HG02678 (cell line): ENCODE results near the gene HTT-AS.
A peak's percentile ranks its signal among the peaks of the same experiment; 100 is the strongest.

Experiments
- ATAC-seq: cut with Tn5 transposase; IDR thresholded peaks from one replicate; pipeline ENCODE4 v1.9.1; 2021; ENCODE audit warnings: mild to moderate bottlenecking, moderate library complexity; ENCODE audit not compliant: unreplicated experiment

HTT-AS gene

DNA sequence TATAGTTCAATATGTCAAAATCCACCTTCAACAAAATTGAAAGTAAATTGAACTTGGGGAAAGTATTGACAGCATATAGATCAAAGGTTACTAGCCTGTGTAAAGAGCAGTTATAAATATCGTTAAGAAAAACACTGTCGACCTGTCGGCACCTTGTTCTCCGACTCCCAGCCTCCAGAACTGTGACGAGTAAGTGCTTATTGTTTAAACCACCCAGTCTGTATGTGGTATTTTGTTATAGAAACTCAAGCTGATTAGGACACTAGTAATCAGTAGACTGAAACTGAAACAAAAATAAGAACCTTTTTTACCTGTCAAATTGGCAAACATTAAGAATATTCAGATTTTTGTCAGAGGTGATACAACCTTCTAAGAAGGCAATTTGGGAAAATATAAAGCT lies 17.1 kb upstream of the HTT-AS start:
- ATAC-seq = no peak

DNA sequence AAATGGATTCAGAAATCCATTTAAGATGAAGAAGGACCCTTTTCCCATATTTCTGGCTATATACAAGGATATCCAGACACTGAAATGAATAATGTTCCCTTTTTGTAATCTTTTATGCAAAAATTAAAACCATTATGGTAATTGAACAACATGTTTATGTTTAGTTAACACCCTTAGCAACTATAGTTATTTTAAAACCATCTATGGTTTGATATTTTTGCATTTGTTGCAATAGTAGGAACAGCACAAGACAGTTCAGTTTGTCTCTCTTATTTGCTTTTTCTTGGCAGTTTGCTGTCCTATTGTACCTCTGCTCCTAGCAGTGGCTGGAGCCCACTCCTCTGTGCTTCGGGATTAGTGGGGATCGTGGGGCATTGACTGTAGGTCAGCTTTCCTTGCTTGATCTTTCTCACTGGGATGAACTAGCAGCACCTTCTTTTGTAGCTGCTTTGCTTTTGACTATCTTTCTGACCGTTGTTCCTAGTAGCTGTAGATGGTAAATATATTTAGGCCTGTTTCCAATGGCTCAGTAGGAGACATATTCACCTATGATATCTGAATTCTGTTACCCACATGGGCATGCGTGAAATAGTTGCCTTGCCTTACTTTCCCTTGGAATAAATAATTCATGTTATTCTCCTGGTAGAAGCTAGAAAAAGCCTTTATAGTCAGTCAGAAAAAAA lies 12.9 kb upstream of the HTT-AS start:
- ATAC-seq = no peak

DNA sequence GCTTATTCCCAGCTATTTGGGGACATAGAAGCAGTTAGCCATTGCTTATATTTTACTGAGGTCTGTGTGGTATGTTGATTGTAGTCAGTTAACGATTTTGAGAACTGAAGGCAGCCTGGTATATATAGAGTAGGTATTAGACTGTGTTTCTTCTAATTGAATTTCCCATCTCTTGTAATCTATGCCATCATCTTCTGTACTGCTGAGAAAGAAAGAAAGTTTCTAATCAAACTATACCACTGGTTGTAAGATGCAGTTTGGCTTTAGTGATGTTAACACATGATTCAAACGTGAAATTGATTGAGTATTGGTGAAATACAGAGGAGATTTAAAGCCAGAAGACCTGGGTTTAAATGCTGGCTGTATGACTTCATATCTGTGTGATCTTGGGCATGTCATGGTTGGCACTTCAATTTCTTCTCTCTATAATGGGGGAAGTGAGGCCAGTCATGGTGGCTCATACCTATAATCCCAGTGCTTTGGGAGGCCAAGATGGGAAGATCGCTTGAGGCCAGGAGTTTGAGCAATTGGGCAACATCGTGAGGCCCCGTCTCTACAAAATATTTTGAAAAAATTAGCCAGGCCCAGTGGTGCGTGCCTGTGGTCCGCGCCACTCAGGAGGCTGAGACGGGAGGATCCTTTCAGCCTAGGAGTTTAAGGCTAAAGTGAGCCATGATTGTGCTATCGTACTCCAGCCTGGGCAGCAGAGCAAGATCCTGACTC lies 11.8 kb upstream of the HTT-AS start:
- ATAC-seq = no peak

GRCh38 chr4:3083732-3084131 lies 9.4 kb upstream of the HTT-AS start:
- ATAC-seq = no peak

- no peak for ATAC-seq
These were observed 8.7 kb upstream of the HTT-AS start for GRCh38 chr4:3082925-3083515.

GRCh38 chr4:3079694-3080123 lies 5.4 kb upstream of the HTT-AS start:
- ATAC-seq = peak; percentile 40

DNA sequence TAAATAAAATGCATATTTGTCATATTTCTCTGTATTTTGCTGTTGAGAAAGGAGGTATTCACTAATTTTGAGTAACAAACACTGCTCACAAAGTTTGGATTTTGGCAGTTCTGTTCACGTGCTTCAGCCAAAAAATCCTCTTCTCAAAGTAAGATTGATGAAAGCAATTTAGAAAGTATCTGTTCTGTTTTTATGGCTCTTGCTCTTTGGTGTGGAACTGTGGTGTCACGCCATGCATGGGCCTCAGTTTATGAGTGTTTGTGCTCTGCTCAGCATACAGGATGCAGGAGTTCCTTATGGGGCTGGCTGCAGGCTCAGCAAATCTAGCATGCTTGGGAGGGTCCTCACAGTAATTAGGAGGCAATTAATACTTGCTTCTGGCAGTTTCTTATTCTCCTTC lies 3.5 kb upstream of the HTT-AS start:
- peak; percentile 28 for ATAC-seq

- no peak for ATAC-seq
These were observed 1.3 kb upstream of the HTT-AS start for GRCh38 chr4:3075652-3075981.

GRCh38 chr4:3074846-3075651 lies 711 bp upstream of the HTT-AS start:
- no peak for ATAC-seq

DNA sequence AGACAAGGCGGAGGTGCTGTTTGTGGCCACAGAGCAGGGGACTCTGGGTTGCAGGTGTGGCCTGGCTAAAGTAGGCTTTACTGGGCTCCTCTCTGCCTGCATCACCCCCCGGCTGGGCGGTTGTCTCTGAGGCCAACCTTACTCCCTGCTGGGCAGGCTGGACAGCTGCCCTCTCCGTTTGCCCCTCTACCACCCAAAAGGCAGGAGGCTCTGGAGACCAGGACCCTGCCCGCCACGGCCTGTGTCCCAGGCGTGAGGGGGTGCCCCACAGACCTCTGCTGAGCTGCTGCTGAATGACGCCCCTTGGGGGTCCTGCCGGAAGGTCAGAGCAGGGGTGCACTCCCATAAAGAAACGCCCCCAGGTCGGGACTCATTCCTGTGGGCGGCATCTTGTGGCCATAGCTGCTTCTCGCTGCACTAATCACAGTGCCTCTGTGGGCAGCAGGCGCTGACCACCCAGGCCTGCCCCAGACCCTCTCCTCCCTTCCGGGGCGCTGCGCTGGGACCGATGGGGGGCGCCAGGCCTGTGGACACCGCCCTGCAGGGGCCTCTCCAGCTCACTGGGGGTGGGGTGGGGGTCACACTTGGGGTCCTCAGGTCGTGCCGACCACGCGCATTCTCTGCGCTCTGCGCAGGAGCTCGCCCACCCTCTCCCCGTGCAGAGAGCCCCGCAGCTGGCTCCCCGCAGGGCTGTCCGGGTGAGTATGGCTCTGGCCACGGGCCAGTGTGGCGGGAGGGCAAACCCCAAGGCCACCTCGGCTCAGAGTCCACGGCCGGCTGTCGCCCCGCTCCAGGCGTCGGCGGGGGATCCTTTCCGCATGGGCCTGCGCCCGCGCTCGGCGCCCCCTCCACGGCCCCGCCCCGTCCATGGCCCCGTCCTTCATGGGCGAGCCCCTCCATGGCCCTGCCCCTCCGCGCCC lies 920 bp downstream of the HTT-AS start:
- ATAC-seq = peak; percentile 31

DNA sequence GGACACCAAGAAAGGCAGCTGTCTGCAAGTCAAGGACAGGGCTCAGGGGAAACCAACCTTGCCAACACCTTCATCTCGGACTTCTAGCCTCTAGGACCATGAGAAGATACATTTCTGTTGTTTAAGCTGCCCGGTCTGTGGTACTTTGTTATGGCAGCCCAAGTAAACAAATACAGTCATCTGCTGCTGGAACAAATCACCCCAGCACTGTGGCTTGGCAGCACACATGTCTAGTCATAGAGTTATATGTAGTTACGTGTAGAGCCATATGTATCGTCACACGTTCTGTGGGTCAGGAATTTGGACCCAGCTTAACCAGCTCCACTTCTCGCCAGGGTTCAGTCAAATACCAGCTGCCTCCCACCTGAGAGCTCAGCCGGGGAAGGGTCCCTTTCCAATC lies 2.5 kb downstream of the HTT-AS start:
- ATAC-seq = no peak

DNA sequence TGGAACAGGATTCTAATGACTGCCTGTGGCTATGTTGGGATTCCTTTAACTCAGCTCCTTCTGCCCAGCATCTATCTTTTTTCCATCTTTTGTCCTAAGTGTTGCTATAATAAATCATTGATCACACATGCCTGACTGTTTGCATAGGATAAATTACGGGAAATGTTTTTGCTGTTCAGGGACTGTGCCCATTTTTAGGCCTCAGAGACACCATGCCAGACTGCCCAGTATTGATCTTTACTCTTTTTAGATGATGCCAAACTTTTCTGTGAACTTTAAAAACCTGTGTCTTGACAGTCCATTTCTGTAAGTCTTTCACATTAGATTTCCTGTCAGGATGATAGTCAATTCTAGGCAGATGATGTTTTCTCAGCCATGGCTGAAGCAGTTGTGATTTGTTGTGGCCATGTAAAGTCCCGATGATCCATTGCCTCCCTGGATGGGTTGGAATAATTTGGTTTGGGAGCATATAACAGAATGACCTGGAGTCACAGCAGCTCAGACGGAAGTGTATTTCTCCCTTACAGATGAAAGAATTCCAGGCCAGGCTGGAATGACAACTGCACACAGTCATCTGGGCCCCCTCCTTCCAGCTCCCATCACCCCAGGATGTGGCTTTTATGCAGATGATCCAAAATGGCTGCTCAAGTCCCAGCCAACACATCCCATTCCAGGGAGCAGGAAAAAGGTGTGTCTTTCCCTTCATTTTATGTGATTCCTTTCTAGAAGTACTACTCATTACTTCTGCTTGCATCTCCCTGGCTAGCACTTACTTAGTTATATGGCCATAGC lies 3.4 kb downstream of the HTT-AS start:
- ATAC-seq = no peak

DNA sequence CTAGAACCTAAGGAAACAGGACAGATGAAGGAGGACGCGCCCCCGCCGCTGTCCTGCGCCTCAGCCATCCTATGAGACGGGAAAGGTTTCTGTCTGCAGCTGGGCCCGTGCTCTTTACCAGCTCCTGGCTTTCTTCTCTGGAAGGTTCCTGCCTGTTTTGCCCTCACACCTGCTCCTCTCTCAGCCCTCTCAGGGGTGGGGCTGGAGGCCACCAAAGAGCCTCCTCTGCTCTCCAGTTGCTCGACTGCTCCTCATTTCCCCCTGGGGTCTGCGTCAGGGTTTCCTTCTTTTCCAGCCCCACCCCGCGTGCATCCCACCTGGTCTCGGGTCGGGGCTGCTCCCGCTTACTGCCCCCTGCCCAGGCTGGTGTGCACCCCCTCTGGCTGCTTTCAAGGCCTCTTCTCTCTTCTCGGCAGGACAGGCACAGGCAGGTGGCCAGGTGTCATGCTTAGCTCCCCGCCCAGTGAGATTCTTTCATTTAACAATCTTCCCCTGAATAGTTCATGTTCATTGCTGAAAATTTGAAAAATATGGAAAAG lies 4.6 kb downstream of the HTT-AS start:
- ATAC-seq = no peak

- no peak for ATAC-seq
These were observed 6.8 kb downstream of the HTT-AS start for GRCh38 chr4:3067473-3068001.

DNA sequence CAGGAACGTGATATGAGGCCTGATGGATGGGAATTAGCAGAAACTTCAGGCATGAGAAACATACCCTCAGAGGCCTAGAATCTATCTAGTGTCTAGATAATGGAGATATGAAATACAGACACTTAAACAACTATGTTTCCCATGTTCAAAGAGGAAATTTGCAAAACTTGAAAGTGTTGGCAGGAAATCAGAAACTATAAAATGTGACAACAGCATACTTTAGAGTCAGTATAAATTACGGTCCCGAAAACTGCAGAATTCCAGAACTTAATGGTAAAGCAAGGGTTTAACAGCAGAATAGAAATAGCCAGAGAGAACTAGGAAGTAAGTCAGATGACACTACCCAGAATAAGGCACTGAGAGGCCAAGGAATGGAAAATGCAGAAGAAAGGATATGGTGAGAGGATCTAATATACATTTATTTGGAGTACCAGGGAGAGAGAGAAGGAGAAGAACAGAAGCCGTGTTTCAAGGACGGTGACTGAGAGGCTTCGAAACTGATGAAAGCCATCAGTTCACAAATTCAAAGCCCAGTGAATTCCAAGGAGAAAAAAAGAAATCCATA lies 7.4 kb downstream of the HTT-AS start:
- ATAC-seq = no peak

GRCh38 chr4:3065551-3065950 lies 8.8 kb downstream of the HTT-AS start:
- ATAC-seq = no peak

DNA sequence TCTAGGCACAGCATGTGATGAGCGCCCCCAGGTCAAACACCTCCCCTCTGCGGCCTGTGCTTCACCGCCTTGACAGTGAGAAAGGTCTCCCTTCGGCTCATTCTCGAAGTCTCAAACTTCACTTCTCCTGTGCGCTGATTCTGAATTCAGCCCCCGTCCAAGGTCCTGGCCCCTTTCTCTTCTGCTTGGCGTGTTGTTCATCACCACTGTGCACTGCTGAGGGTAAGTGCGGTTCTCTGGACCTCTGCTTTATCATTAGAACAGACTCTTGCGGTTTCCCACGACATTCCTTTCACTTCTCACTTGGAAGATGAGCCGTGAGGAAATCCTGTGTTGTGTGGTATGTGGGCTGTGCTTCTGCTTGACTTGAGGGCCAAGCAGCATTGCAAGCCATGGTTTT lies 11.9 kb downstream of the HTT-AS start:
- ATAC-seq = no peak

GRCh38 chr4:3060946-3061345 lies 13.4 kb downstream of the HTT-AS start:
- no peak for ATAC-seq

DNA sequence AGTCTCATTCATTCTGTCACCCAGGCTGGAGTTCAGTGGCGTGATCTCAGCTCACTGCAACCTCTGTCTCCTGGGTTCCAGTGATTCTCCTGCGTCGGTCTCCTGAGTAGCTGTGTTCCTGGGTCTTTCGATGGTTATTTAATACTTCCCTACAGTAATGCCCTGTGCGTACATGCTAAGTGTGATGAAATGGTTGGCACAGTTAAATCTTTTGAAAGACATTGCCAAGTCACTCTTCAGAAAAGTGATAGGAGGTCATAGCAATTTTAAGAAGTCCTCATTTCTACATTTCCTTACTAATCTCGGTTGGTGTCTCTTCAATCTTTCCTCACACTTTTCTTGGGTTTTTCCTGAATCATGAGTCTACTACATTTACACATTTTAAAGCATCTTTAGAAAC lies 14.4 kb downstream of the HTT-AS start:
- no peak for ATAC-seq
